Hepatocyte (in vitro differentiated cells): Measurements from ENCODE around the gene SLC66A3. TPM values are rescaled to one million over a fixed set of nuclear protein-coding genes. Genes with fewer than 3 reads are reported as not detected.

Source experiments
- DNase-seq: peaks from one replicate; pipeline ENCODE4 v3.0.0-alpha.2; 2016; ENCODE audit warnings: low spot score
- H2AFZ ChIP-seq: fragments of 200-600 bp; sonication (generic); 2 replicates; pipeline ENCODE4 v1.6.0; 2016; ENCODE audit warnings: antibody characterized with exemption, mild to moderate bottlenecking
- H3K27ac ChIP-seq: fragments of 200-600 bp; sonication (generic); 2 replicates; pipeline ENCODE4 v1.5.1; 2016; ENCODE audit warnings: mild to moderate bottlenecking
- H3K27me3 ChIP-seq: fragments of 200-600 bp; sonication (generic); 2 replicates; pipeline ENCODE4 v1.6.1; 2016
- H3K36me3 ChIP-seq: fragments of 200-600 bp; sonication (generic); replicated peaks from 2 replicates; pipeline ENCODE4 v1.5.1; 2016; ENCODE audit warnings: low read depth; ENCODE audit not compliant: insufficient read depth
- H3K4me1 ChIP-seq: fragments of 200-600 bp; sonication (generic); 2 replicates; pipeline ENCODE4 v1.5.1; 2016; ENCODE audit warnings: mild to moderate bottlenecking, moderate library complexity; ENCODE audit not compliant: insufficient read depth
- H3K4me2 ChIP-seq: fragments of 200-600 bp; sonication (generic); 2 replicates; pipeline ENCODE4 v1.6.0; 2016
- H3K4me3 ChIP-seq: fragments of 200-600 bp; sonication (generic); 2 replicates; pipeline ENCODE4 v1.5.1; 2016; ENCODE audit warnings: mild to moderate bottlenecking
- H3K79me2 ChIP-seq: fragments of 200-600 bp; sonication (generic); 2 replicates; pipeline ENCODE4 v1.6.0; 2017; ENCODE audit warnings: mild to moderate bottlenecking
- H3K9me2 ChIP-seq: fragments of 200-600 bp; sonication (generic); replicated peaks from 2 replicates; pipeline ENCODE4 v1.6.0; 2017; ENCODE audit warnings: mild to moderate bottlenecking; ENCODE audit not compliant: insufficient read depth
- H3K9me3 ChIP-seq: fragments of 200-600 bp; sonication (generic); 2 replicates; pipeline ENCODE4 v1.5.1; 2016; ENCODE audit warnings: low read depth, mild to moderate bottlenecking
- H4K20me1 ChIP-seq: fragments of 200-600 bp; sonication (generic); 2 replicates; pipeline ENCODE4 v1.6.0; 2016; ENCODE audit warnings: mild to moderate bottlenecking; ENCODE audit not compliant: insufficient read depth, poor library complexity, severe bottlenecking
- CTCF ChIP-seq: fragments of 200-600 bp; sonication (generic); IDR thresholded peaks from 2 replicates; pipeline ENCODE4 v1.5.1; 2016; ENCODE audit warnings: antibody characterized with exemption, mild to moderate bottlenecking; ENCODE audit not compliant: poor library complexity
- EZH2 ChIP-seq: fragments of 200-600 bp; sonication (generic); IDR thresholded peaks from 2 replicates; pipeline ENCODE4 v1.6.1; 2016; ENCODE audit warnings: antibody characterized with exemption, mild to moderate bottlenecking, borderline replicate concordance
- EZH2phosphoT487 ChIP-seq: fragments of 200-600 bp; sonication (generic); IDR thresholded peaks from one replicate; pipeline ENCODE4 v1.6.1; 2018; ENCODE audit warnings: antibody characterized with exemption, mild to moderate bottlenecking, low read depth, moderate library complexity; ENCODE audit not compliant: unreplicated experiment, severe bottlenecking
- WGBS: methylation state at CpG from one replicate; pipeline ENCODE4 v1.1.6; 2016; ENCODE audit warnings: low lambda C conversion rate; ENCODE audit errors: missing lambda C conversion rate; 5-methylcytosine and 5-hydroxymethylcytosine counted together
- polyA plus RNA-seq: library from polyadenylated mRNA; unstranded; fragments of >200 nt; fragmentation: Nextera tagmentation; extraction: Ambion mirVana; gene quantifications from 2 replicates; pipeline ENCODE4 v1.2.1, GENCODE V29; 2016
- total RNA-seq: library from RNA; depleted of rRNA; stranded (reverse); fragments of >200 nt; gene quantifications from 2 replicates; pipeline ENCODE4 v1.2.3, GENCODE V29; 2014

SLC66A3 gene
- total and polyA plus RNA-seq, 2 experiments from 2014 or later, result 24.3 to 26.8 TPM

- no peaks in the 10 kb centered on the region for H3K36me3 ChIP-seq
- no peak overlapping the region for H2AFZ ChIP-seq
- no peak overlapping the region for H3K4me2 ChIP-seq
- no peaks in the 10 kb centered on the region for H3K27me3 ChIP-seq
- no peaks in the 10 kb centered on the region for H4K20me1 ChIP-seq
- TF ChIP-seq EZH2 (no peak), CTCF (no peak), EZH2phosphoT487 (no peak)
- WGBS, result 79% methylated on average over 6 of the region's 6 CpGs
- H3K4me1 ChIP-seq, result no peaks in the 10 kb centered on the region
- no peak for DNase-seq
- H3K27ac ChIP-seq, result no peak overlapping the region
- no peaks in the 10 kb centered on the region for H3K9me2 ChIP-seq
- no peaks in the 10 kb centered on the region for H3K79me2 ChIP-seq
- no peaks in the 10 kb centered on the region for H3K9me3 ChIP-seq
- H3K4me3 ChIP-seq, result no peak overlapping the region
Measured at GRCh38 chr2:11180653-11181052, 25.4 kb downstream of the SLC66A3 start.

GRCh38 chr2:11182951-11183350 is 27.7 kb downstream of the SLC66A3 start:
- Histone ChIP-seq H3K4me3 (no peak overlapping the region), H2AFZ (no peak overlapping the region), H3K4me1 (no peaks in the 10 kb centered on the region), H3K79me2 (no peaks in the 10 kb centered on the region), H3K9me2 (no peaks in the 10 kb centered on the region), H3K27ac (no peak overlapping the region), H3K36me3 (no peaks in the 10 kb centered on the region), H3K27me3 (no peaks in the 10 kb centered on the region), H3K4me2 (no peak overlapping the region), H4K20me1 (no peaks in the 10 kb centered on the region), H3K9me3 (no peaks in the 10 kb centered on the region)
- no peak for TF ChIP-seq CTCF
- no peak for TF ChIP-seq EZH2
- TF ChIP-seq EZH2phosphoT487, result no peak
- 100% methylated on average over 2 of the region's 2 CpGs for WGBS
- DNase-seq, result no peak

- Histone ChIP-seq H3K27me3 (no peaks in the 10 kb centered on the region), H3K36me3 (peaks cover 3% of the 10 kb centered on the region), H3K4me3 (no peak overlapping the region), H2AFZ (no peak overlapping the region), H3K9me2 (no peaks in the 10 kb centered on the region), H3K27ac (no peak overlapping the region), H4K20me1 (no peaks in the 10 kb centered on the region), H3K79me2 (no peaks in the 10 kb centered on the region), H3K4me1 (no peaks in the 10 kb centered on the region), H3K9me3 (no peaks in the 10 kb centered on the region), H3K4me2 (no peak overlapping the region)
- 98% methylated on average over 6 of the region's 6 CpGs for WGBS
- DNase-seq, result no peak
- TF ChIP-seq EZH2phosphoT487 (no peak), EZH2 (no peak), CTCF (no peak)
Measured at GRCh38 chr2:11186145-11186544, 30.9 kb downstream of the SLC66A3 start.
